H4 (cell line): ENCODE results near the gene TINCR. TPM values are rescaled to one million over a fixed set of nuclear protein-coding genes. Genes with fewer than 3 reads are reported as not detected.

ENCODE experiments used
- DNase-seq: peaks from one replicate; pipeline ENCODE4 v3.0.0-alpha.2; 2015; ENCODE audit warnings: low spot score
- total RNA-seq: library from RNA; depleted of rRNA; stranded (reverse); fragments of >200 nt; shearing (Covaris generic); gene quantifications from 2 replicates; pipeline ENCODE4 v1.2.3, GENCODE V29; 2014; rRNA removed

Gene TINCR
- total RNA-seq, 1 experiment from 2014 or later = 2.3 TPM

GRCh38 chr19:5514001-5514400 lies 53.8 kb downstream of the TINCR start:
- no peak for DNase-seq

- no peak for DNase-seq
Measured at GRCh38 chr19:5512715-5513114, 55.0 kb downstream of the TINCR start.

Other genes starting within 250 kb of the TINCR start
- gene PTPRS, start 227.1 kb downstream of the TINCR start, total RNA-seq = 47.4 and 63.8 TPM in 2 replicates
- not detected in 2 replicates for gene ZNRF4, start 112.5 kb downstream of the TINCR start, total RNA-seq
- 10.8 and 19.1 TPM in 2 replicates for gene SAFB2, start 54.8 kb upstream of the TINCR start, total RNA-seq
- gene SAFB, start 55.1 kb upstream of the TINCR start, total RNA-seq = 18.4 and 19.5 TPM in 2 replicates
- gene MICOS13, start 112.6 kb upstream of the TINCR start, total RNA-seq = 38.1 and 52.7 TPM in 2 replicates
- 2.4 and 4.9 TPM in 2 replicates for gene HSD11B1L, start 113.1 kb upstream of the TINCR start, total RNA-seq
- 933 and 1,282 TPM in 2 replicates for gene RPL36, start 122.3 kb upstream of the TINCR start, total RNA-seq
- gene LONP1, start 152.2 kb upstream of the TINCR start, total RNA-seq = 49.1 and 81.4 TPM in 2 replicates
- gene CATSPERD, start 152.7 kb upstream of the TINCR start, total RNA-seq = not detected in 2 replicates
- gene PRR22, start 216.8 kb upstream of the TINCR start, total RNA-seq = 0.25 TPM in 1 of 2 replicates, not detected in the other
- 23.2 and 28.1 TPM in 2 replicates for gene DUS3L, start 223.2 kb upstream of the TINCR start, total RNA-seq
- gene NRTN, start 237.1 kb upstream of the TINCR start, total RNA-seq = 0.06 and 0.23 TPM in 2 replicates